ENCODE measurements around the gene PEX12. TPM values are rescaled to one million over a fixed set of nuclear protein-coding genes. Genes with fewer than 3 reads are reported as not detected.
"Not testable (repeated sequence)": the region's sequence is repeated elsewhere in the genome, so short reads cannot be mapped to it uniquely, and the experiment has no call there.

Gene PEX12
- 6.9 and 7.1 TPM in 2 replicates for total RNA-seq (2014; rRNA removed)
- 3.3 TPM for polyA plus RNA-seq (2012)

DNA sequence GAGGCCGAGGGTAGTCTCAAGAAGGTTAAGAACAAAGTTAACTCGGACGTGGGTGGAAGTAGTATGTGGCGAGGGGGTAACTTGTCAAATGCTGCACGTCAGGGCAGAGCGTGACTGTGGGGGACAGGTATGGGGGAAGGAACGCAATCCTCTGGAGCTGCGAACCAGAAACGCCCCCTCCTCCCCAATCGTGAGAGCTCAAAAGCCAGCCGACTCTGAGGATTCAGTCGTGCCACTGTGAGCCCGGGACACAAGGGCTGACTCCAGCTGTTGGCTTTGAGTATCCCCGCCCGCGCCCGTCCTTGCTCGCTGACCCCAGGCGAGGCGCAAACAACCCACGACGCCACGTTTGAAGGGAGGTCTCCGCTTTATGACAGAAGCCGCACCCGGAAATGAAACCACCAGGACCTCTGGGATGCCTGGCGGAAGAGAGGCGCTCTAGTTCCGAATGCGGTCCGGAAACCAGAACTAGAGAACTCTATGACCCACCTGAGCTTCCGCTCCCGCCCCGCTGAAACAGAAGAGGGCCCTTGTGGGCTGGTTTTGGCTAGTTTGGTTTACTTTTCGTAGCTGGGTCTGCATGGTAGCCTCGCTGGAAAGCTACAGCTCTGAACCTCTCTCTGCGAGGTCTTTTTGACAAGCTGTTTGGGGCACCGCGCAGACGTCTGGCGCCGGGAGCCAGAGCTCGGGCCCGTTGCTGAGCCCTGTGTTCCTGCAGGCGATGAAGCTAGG, at the start of gene PEX12:
Gene PEX12, minus strand, starts transcription at position 375 of the 732 bp plus-strand sequence. CDS start 550 bp downstream, outside the sequence.
- peak; percentile 92 for DNase-seq (ENCODE audit: low read depth)

DNA sequence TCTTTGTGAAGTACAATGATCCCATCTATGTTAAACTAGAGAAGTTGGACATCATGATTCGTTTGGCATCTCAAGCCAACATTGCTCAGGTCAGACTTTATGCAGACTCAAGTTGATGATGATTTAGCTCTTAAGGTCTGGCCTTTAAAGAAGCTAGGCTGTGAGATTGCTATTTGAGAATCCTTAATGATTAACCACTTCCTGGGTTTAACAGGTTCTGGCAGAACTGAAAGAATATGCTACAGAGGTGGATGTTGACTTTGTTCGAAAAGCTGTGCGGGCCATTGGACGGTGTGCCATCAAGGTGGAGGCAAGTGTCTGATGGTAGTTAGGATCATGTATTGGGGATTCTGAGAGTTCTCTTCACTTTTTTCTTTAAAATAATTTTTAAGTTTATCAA, 49.0 kb upstream of the PEX12 start:
- DNase-seq (ENCODE audit: low read depth): no peak

DNA sequence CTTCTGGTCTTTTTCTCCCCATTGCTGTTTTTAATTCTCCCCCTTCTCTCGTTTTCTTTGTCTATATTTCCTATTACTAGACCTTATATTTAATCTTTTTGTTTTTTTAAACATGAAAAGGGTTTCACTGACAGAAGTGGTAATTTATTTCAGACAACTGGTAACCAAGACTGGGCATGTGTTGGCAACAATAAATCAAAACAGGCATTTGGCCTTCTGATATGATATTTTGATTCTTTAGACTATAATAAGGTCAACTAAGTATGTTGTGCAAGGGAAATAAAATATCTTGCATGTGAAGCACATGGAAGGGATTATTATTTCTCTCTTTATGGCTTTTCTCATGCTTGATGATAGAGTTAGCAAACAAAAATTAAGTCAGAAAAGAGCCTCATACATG, 43.4 kb upstream of the PEX12 start:
- DNase-seq (ENCODE audit: low read depth): peak; percentile 59

DNA sequence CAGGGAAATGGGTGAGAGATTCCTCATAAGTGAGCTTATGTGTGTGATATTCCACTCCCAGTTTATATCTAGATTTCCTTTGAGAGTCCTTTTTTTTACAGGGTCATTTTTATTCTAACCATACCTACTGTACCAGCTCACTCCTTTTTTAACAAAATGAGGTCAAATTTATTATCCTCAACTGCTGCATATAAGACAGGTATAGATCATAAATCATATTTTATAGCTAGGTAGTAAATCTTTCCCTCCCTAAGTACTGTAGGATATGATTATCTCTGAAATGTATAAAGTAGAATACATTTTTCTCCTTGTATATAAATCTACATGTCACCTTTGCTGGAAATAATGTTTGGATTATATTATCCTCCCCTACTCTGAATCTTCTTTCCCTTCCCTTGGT, 40.3 kb upstream of the PEX12 start:
- DNase-seq (ENCODE audit: low read depth): no peak

DNA sequence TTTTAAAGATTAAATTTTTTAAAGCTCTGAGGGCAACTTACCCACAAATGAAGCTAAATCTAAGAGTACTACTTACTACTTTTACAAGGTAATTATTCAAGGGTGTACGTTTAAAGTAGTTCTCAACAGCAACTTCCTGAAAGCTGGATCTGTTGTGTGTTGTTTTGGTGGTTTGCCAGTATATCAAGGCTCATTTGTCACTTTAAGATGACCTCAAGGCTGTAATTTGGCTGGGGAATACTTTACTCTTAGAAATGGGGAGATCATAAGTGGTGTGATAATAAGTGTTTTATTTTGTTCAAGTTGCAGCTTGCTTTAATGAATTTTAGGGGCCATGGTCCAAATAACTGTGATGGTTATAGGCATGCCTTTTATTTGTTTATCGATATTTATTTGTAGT, 39.1 kb upstream of the PEX12 start:
- no peak for DNase-seq (ENCODE audit: low read depth)

DNA sequence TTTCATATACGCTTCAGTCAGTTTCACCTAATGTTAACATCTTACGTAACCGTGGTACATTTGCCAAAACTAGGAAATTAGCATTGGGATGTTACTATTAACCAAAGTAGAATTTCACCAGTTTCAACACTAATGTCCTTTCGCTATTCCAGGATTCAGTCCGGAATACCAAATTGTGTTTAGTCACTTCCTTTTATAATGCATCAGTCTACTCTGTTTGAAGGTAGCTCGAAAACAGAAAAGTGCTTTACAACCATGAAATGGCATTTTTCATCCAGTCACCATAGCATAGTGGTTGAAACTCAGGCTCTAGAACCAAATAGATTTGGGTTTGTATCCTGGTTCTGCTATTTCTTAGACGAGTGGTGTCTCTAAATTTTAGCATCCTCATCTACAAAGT, 38.2 kb upstream of the PEX12 start:
- DNase-seq (ENCODE audit: low read depth): no peak

DNA sequence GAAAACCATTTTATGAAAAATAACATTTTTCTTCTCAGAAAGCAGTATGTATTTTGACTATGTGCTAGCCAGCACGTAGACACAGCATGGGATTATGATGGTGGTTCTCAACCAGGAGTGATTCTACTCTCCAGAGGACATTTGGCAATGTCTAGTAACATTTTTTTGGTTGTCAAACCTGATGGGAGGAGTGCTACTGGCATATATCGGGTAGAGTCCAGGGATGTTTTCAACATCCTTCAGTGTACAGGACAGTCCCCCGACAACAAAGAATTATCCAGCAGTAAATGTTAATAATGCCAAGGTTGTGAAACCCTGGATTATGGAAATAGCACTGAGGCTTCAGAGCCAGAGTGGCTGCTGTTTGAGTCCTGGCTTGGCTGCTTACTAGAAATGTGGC, 36.4 kb upstream of the PEX12 start:
- peak; percentile 27 for DNase-seq (ENCODE audit: low read depth)

DNA sequence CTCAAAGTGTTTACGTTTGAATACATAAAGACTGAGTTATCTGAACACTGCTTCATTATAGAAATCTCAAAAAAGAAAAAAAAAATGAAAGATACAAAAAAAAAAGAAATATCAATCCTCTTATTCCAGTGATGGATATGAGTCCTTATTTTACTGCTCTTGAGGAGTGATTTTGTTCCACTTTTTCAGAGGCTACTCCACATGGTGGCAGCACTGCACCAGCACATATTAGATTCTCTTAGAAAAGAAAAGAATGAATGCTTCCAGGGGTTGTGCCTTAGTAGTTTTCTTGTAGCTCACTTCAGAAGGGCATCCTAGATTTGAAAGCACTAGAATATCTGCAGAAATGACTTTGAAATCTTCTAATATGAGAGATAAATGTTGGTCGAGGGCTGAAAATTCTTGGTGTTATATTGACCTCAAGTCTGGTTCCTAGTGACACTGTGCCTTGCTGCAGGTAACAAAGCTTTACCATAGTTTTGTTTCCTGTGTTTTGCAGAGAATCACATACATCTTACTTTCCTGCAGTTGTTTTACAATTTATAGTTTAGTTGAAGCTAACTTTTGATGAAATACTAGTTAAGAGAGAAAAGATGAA, 34.7 kb upstream of the PEX12 start:
- peak; percentile 51 for DNase-seq (ENCODE audit: low read depth)

DNA sequence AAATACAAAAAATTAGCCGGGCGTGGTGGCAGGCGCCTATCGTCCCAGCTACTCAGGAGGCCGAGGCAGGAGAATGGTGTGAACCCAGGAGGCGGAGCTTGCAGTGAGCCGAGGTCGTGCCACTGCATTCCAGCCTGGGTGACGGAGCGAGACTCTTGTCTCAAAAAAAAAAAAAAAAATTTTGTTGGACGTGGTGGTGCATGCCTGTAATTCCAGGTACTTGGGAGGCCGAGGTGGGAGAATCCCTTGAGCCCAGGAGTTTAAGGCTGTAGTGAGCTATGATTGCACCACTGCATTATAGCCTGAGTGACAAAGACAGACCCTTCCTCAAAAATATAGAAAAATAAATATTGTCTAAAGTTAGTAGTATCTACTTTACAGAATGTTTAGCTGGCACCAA, 32.4 kb upstream of the PEX12 start:
- not testable (repeated sequence) for DNase-seq (ENCODE audit: low read depth)

DNA sequence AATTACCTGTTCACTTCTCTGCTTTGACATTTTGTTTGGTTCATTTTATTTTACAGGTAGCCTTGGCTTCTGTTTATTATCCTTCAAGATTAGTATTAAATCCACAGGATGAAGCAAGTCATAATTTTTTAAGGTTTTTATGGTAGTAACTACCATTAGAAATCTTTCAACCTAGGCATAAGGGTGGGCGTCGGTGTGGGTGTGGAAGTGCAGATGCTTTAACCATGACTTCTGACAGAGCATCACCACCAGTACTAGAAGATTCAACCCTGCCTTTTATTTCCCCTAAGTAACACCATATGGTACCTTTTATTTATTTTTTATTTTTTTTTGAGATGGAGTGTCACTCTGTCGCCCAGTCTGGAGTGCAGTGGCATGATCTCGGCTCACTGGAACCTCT, 31.5 kb upstream of the PEX12 start:
- no peak for DNase-seq (ENCODE audit: low read depth)

DNA sequence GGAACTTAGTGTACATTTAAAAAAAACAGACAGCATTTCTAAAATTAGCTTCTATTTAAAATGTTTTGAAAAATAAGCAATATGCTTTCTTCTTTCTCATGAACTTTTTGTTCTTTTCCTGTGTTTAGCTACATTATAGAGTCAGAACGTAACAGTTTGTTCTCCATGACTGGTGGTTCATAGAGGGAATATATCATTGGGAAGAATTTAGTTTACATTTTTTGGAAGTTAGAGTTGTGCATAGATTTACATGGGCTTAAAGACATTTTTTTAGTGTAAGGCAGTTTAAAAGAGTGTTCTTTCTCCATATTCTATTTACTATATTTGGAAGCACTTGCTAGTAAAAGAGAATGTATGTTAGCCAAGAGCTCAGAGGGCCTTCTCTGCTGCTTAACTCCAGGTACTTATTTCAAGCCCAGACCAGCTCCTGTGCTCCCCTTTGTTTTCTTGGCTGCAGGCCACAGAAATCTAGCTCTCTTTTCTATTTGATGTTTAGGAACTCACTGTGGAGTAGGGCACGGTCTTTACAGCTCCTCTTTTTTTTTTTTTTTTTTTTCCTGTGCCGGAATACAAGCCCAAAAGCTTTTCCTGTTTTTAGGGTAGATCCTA, 29.0 kb upstream of the PEX12 start:
- no peak for DNase-seq (ENCODE audit: low read depth)

DNA sequence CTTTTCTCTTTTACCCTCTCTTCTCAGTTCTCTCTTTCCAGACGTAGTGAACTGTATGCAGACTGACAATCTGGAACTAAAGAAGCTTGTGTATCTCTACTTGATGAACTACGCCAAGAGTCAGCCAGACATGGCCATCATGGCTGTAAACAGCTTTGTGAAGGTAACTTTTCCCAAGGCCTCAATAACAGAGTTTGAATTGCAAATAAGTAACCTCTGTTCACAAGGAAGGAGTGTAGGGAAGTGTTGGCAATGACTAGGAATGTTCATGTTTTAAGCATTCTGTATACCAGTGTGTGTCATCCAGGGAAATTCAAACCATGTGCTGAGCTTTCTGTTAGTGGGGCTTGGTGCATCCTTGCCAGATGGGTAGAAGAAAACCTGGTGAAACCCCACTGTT, 27.3 kb upstream of the PEX12 start:
- DNase-seq (ENCODE audit: low read depth): no peak

DNA sequence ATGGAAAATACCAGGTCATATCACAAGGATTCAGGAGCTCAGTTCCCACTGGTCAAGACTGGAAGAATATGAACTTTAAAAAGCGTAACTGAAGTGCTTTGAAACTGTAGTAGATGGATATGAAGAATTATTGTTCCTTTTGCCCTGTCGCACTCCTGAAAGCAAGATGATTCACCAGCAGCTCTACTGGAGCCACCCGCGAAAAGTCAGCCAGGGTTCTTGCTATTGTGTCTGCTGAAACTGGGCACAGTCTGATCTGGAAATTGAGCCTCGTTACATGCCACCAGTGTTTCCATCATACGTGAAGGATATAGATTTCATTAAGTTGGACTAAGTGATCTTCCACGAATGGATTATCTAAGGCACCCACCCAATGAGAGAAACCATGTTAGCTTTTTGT, 25.3 kb upstream of the PEX12 start:
- no peak for DNase-seq (ENCODE audit: low read depth)

DNA sequence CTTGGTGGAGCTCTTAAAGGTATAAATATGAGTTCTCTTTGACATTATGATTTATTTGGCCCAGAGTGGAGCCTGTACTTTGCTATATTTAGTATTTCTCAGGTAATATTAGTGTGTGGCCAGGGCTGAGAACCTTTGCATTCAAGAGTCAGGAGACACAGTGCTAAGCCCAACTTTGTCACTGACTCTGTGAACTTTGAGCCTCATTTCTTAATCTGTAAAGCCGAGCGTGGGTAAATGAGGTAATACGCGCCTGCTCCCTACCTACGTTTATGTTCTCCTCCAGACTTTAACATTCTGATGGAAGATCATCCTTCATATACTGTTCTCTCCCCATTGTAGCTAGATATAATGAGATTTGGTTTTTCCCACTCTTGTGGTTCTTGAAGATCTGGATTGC, 19.2 kb upstream of the PEX12 start:
- no peak for DNase-seq (ENCODE audit: low read depth)

DNA sequence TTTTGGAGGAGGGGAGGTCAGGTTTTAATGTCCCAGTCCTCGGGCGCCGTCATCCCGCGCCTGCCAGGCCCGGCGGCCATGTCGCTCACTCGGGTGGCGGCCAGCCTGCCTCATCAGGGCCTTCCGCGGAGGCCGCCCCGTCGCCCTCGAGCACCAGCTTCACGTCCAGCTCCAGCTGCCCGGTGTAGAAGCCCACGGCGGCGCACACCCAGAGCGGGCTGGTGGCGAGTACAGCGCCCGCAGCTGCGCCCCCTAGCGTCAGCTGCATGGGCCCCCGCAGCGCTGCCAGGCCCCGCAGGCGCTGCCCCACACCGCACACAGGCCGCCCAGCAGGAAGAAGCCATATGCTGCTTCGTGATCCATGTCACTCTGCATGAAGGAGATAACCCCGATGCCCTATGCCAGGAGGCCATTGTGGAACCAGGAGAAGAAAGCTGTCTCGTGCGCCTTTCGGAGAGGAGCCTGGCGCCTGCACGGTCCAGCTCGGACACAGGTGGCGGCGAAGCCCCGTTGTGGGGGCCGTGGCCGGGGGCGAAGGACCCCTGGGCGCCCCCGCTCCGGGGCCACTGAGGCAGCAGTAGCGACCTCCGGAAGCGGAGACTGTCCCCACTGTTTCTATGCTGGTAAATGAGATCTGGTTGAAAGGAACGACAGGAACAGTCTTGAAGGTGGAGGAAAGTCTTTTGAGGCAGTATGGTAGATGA, 18.3 kb upstream of the PEX12 start:
- DNase-seq (ENCODE audit: low read depth): no peak

DNA sequence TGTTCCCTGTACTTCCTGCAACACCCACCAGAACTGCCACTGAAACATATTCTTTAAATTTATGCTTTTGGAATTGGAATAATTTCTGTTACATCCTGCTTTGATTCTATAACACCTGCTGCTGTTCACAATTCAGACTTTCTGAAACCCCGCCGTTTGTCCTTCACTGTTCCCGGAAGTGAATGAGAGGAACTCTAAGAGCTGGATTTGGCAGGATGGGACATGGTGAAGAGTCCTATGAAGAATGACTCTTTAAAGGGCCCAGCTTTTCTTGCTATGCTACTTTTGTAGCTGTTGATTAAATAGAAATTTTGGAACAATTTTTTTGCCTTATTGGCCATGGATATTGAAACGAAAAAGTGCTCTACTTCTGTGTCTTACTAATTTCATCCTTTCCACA, 17.7 kb upstream of the PEX12 start:
- DNase-seq (ENCODE audit: low read depth): no peak

DNA sequence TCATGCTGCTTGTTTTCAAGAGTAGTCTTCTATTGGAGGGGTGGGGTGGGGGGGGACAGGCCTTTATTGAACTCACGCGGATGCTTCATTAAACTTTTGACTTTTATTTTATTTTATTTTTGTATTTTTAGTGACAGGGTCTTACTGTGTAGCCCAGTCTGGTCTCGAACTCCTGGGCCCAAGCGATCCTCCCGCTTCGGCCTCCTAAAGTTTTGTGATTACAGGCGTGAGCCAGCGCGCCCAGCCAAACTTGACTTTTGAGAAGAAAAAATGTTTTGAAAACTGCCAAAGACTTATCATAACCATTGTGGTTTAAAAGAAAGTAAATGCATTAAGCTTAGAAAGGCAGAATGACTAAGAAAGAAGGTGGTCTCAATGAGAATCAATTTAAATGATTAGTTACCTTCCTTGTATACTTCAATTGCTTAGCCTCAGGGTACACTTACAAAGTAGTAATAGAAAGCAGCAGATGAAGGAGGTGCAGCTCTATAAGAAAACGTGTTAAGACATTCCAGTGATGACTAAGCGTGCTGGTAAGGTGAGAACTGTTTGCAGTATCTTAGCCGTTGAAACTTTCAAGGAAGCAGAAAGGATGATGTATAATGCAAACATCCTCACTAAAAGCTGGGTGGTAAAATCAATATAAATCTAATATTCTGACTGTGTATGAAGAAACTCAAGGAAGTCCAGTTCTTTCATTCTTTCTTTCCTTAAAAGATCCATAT, 10.0 kb upstream of the PEX12 start:
- peak; percentile 66 for DNase-seq (ENCODE audit: low read depth)

DNA sequence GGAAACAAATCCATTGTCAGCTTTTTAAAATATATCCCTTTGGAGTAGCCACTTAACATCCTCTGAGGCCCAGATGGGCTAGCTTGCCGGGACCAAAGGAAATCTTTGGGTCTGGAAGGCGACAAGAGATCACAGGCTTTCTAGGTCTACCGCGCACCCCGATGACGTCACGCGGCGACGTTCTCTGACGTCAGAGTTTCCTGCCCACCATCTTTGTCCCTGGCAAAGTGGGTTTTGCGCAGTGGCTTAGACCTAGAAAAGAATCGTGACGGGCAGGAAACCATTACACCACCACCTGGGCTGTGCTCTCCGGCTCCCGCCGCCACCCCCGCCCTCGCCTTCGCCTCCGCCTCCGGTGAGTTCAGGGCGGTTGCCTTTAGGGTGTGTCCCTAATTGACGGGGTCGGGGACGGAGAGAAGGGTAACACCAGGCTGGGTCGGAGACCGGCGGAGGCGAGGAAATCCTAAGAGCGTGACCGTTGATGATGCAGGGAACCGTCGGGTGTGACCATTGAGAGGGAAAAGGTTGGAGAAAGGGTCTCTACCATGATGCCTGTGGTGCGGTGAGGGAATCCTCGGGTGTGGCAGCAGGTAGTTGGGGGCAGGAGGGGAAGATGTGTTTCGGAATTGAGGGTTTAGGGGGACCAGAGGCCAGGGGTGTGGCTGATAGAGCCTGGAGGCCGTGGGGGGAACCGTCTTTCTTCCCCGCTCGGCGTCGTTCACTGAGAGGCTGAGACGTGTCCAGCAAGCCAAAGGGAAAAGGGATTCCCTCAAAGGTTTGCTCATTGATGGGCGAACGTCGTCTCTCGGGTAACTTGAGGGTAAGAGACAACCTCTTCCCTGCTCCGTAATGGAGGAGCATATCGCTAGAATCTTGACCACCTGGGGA, 8.9 kb upstream of the PEX12 start, which contains the start of gene AP2B1:
Gene AP2B1, plus strand, starts transcription at position 249 of the 888 bp plus-strand sequence. CDS start 6,709 bp downstream, outside the sequence.
- DNase-seq (ENCODE audit: low read depth): peak; percentile 94

DNA sequence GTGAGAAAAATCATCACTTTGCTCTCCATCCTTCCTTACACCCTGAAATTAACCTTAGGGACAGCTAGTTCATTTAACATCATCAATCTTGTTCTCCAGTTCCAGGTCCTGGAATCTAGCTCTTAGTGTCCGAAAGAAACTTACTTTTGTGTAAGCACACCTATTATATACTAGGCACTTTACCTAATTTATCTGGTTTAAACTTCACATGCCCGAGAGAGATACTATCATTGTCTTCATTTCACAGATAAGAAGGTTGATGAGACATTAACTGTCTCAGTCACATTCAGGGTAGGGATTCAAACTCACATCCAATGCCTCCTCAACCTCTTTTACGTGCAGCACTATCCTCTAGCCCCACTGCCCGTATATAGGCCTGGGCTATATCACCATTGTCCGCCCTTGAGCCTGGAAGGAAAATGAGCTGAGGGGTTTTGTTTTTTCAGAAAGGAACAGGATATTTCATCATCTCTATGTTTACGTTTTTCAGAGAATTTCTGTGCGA, 8.2 kb upstream of the PEX12 start:
- no peak for DNase-seq (ENCODE audit: low read depth)

DNA sequence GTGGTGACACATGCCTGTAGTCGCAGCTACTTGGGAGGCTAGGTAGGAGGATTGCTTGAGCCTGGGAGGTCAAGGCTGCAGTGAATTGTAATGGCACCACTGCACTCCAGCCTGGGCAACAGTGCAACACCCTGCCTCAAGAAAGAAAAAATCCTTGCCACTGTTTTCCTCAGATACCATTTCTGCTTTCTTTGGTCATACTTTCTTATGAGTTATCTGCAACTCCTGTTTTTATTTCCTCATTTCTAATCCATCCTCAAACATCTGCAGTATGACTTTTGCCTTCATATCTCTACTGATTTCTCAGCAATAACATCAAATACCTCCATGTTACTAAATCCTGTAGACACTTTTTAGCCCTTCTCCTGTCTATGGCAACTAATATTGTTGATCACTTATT, 5.7 kb upstream of the PEX12 start:
- DNase-seq (ENCODE audit: low read depth): no peak
